ENCODE measurements around the gene ITPR1.

The ITPR1 gene

GRCh38 chr3:4752201-4753072 is 259.3 kb downstream of the ITPR1 start:
- no peaks in the 10 kb centered on the region for H3K36me3 ChIP-seq (ENCODE audit: control insufficient read depth in 1 of 2, insufficient read depth in 2 of 2, low read depth in 1 of 2, low read length in 2 of 2)
- H3K4me2 ChIP-seq (ENCODE audit: low read length, poor library complexity, severe bottlenecking): no peak overlapping the region
- no peak for DNase-seq
- no peak overlapping the region for H2BK120ac ChIP-seq (ENCODE audit: low read depth, low read length)
- H3K4me1 ChIP-seq (ENCODE audit: control insufficient read depth, insufficient read depth, low read depth, low read length): peaks cover 24% of the 10 kb centered on the region
- 89% methylated on average over 16 of the region's 17 CpGs for WGBS
- H2BK5ac ChIP-seq (ENCODE audit: low read depth, low read length, poor library complexity, severe bottlenecking): peak overlapping the region; percentile 99
- H3K4ac ChIP-seq (ENCODE audit: low read depth in 1 of 2, low read length in 2 of 2): no peak overlapping the region
- no peaks in the 10 kb centered on the region for H3K9me3 ChIP-seq (ENCODE audit: control insufficient read depth, low read length)
- H2BK12ac ChIP-seq (ENCODE audit: low read length in 2 of 2): peak overlapping the region in 1 of 2 experiments; percentile 23
- peak overlapping the region in 1 of 2 experiments; percentile 6 for H3K23ac ChIP-seq (ENCODE audit: low read length in 2 of 2)
- peaks cover 0 to 3% of the 10 kb centered on the region in 2 experiments for H3K27me3 ChIP-seq (ENCODE audit: control insufficient read depth in 1 of 2, insufficient read depth in 1 of 2, low read length in 2 of 2)
- no peak overlapping the region for H4K91ac ChIP-seq (ENCODE audit: low read length)
- H3K79me1 ChIP-seq (replicated peaks; ENCODE audit: low read length, poor library complexity, severe bottlenecking): no peaks in the 10 kb centered on the region
- H2AFZ ChIP-seq (ENCODE audit: low read depth, low read length): no peak overlapping the region
- no peak overlapping the region for H2BK15ac ChIP-seq (ENCODE audit: low read depth, poor library complexity, severe bottlenecking)
- H2AK5ac ChIP-seq (ENCODE audit: low read length, severe bottlenecking): peak overlapping the region; percentile 91
- H3K14ac ChIP-seq (ENCODE audit: low read length in 2 of 2): peak overlapping the region in 1 of 2 experiments; percentile 26
- no peak overlapping the region for H3K4me3 ChIP-seq (ENCODE audit: insufficient read depth in 1 of 2, low read depth in 1 of 2, low read length in 2 of 2)
- H3K18ac ChIP-seq (ENCODE audit: low read depth in 1 of 2, low read length in 2 of 2): no peak overlapping the region
- peak overlapping the region; percentile 30 for H3K9ac ChIP-seq (ENCODE audit: low read length)
- no peak overlapping the region for H4K8ac ChIP-seq (ENCODE audit: low read length)
- peak overlapping the region; percentile 100 for H3K27ac ChIP-seq (ENCODE audit: low read length, poor library complexity, severe bottlenecking)

- Histone ChIP-seq H2BK15ac (ENCODE audit: low read depth, poor library complexity, severe bottlenecking) (no peak overlapping the region), H2BK5ac (ENCODE audit: low read depth, low read length, poor library complexity, severe bottlenecking) (peak overlapping the region; percentile 45), H4K8ac (ENCODE audit: low read length) (no peak overlapping the region), H2BK12ac (ENCODE audit: low read length in 2 of 2) (no peak overlapping the region), H3K79me1 (replicated peaks; ENCODE audit: low read length, poor library complexity, severe bottlenecking) (no peaks in the 10 kb centered on the region), H3K23ac (ENCODE audit: low read length in 2 of 2) (no peak overlapping the region), H3K27me3 (ENCODE audit: control insufficient read depth in 1 of 2, insufficient read depth in 1 of 2, low read length in 2 of 2) (peaks cover 0 to 3% of the 10 kb centered on the region in 2 experiments), H3K4me1 (ENCODE audit: control insufficient read depth, insufficient read depth, low read depth, low read length) (peaks cover 30% of the 10 kb centered on the region), H3K18ac (ENCODE audit: low read depth in 1 of 2, low read length in 2 of 2) (no peak overlapping the region), H3K4ac (ENCODE audit: low read depth in 1 of 2, low read length in 2 of 2) (no peak overlapping the region), H2AK5ac (ENCODE audit: low read length, severe bottlenecking) (peak overlapping the region; percentile 91), H3K36me3 (ENCODE audit: control insufficient read depth in 1 of 2, insufficient read depth in 2 of 2, low read depth in 1 of 2, low read length in 2 of 2) (no peaks in the 10 kb centered on the region), H3K14ac (ENCODE audit: low read length in 2 of 2) (no peak overlapping the region), H3K27ac (ENCODE audit: low read length, poor library complexity, severe bottlenecking) (peak overlapping the region; percentile 100), H3K9me3 (ENCODE audit: control insufficient read depth, low read length) (no peaks in the 10 kb centered on the region), H2AFZ (ENCODE audit: low read depth, low read length) (no peak overlapping the region), H4K91ac (ENCODE audit: low read length) (no peak overlapping the region), H3K9ac (ENCODE audit: low read length) (no peak overlapping the region), H3K4me2 (ENCODE audit: low read length, poor library complexity, severe bottlenecking) (no peak overlapping the region), H3K4me3 (ENCODE audit: insufficient read depth in 1 of 2, low read depth in 1 of 2, low read length in 2 of 2) (no peak overlapping the region), H2BK120ac (ENCODE audit: low read depth, low read length) (no peak overlapping the region)
- 94% methylated on average over 15 of the region's 15 CpGs for WGBS
- no peak for DNase-seq
Measured at GRCh38 chr3:4753073-4753691, 260.0 kb downstream of the ITPR1 start.

GRCh38 chr3:4754180-4755086 is 261.3 kb downstream of the ITPR1 start:
- Histone ChIP-seq H2AK5ac (ENCODE audit: low read length, severe bottlenecking) (peak overlapping the region; percentile 45), H3K4me1 (ENCODE audit: control insufficient read depth, insufficient read depth, low read depth, low read length) (peaks cover 29% of the 10 kb centered on the region), H2BK120ac (ENCODE audit: low read depth, low read length) (no peak overlapping the region), H2AFZ (ENCODE audit: low read depth, low read length) (no peak overlapping the region), H3K9me3 (ENCODE audit: control insufficient read depth, low read length) (no peaks in the 10 kb centered on the region), H3K36me3 (ENCODE audit: control insufficient read depth in 1 of 2, insufficient read depth in 2 of 2, low read depth in 1 of 2, low read length in 2 of 2) (no peaks in the 10 kb centered on the region), H2BK15ac (ENCODE audit: low read depth, poor library complexity, severe bottlenecking) (no peak overlapping the region), H2BK12ac (ENCODE audit: low read length in 2 of 2) (no peak overlapping the region), H3K9ac (ENCODE audit: low read length) (no peak overlapping the region), H3K18ac (ENCODE audit: low read depth in 1 of 2, low read length in 2 of 2) (no peak overlapping the region), H3K4me2 (ENCODE audit: low read length, poor library complexity, severe bottlenecking) (no peak overlapping the region), H2BK5ac (ENCODE audit: low read depth, low read length, poor library complexity, severe bottlenecking) (no peak overlapping the region), H4K8ac (ENCODE audit: low read length) (no peak overlapping the region), H3K4me3 (ENCODE audit: insufficient read depth in 1 of 2, low read depth in 1 of 2, low read length in 2 of 2) (no peak overlapping the region), H3K27ac (ENCODE audit: low read length, poor library complexity, severe bottlenecking) (no peak overlapping the region), H3K23ac (ENCODE audit: low read length in 2 of 2) (no peak overlapping the region), H3K14ac (ENCODE audit: low read length in 2 of 2) (no peak overlapping the region), H4K91ac (ENCODE audit: low read length) (no peak overlapping the region), H3K27me3 (ENCODE audit: control insufficient read depth in 1 of 2, insufficient read depth in 1 of 2, low read length in 2 of 2) (peaks cover 0 to 10% of the 10 kb centered on the region in 2 experiments), H3K4ac (ENCODE audit: low read depth in 1 of 2, low read length in 2 of 2) (no peak overlapping the region), H3K79me1 (replicated peaks; ENCODE audit: low read length, poor library complexity, severe bottlenecking) (no peaks in the 10 kb centered on the region)
- no peak for DNase-seq
- WGBS: 96% methylated on average over 7 of the region's 7 CpGs

Data from mesenchymal stem cell (in vitro differentiated cells and primary cell).